ENCODE results near the gene SNAI1.

DNA sequence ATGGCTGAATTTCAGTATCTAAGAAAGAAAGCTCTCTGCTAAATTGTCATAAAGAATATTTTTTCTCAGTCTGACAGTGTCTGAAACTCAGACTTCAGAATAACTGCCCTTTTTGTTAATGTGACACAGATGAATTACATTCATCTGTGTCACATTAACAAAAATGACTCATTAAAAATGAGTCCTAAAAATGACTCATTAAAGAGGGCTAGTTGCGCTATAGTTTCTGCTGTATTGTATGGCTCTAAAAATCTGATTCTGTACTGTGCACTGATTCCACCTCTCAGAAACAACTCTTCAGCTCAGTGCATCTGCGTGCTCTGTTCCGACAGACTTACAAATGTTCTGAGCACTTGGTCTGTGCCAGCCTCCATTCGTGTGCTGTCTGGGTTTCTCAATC, 31.6 kb upstream of the SNAI1 start:
- TF ChIP-seq CTCF (conservative IDR thresholded peaks at IDR 0.05; ENCODE audit: low read length) = no peak
- TF ChIP-seq EZH2phosphoT487 (IDR thresholded peaks at IDR 0.05; ENCODE audit: borderline replicate concordance, low read depth, low read length) = no peak

All from OCI-LY7 (cell line).